ENCODE measurements around the gene CSF3R.

- TF ChIP-seq POLR2AphosphoS5 (IDR thresholded peaks at IDR 0.05; ENCODE audit: low read depth, low read length) (no peak), TAF1 (IDR thresholded peaks at IDR 0.05; ENCODE audit: borderline replicate concordance, insufficient read depth, low read length) (no peak), SIN3A (IDR thresholded peaks at IDR 0.05; ENCODE audit: borderline replicate concordance, insufficient read depth, low read length) (no peak)
Measured at GRCh38 chr1:36487906-36488305, 5.2 kb upstream of the CSF3R start.
